Measurements from ENCODE around the gene CSTPP1. TPM values are rescaled to one million over a fixed set of nuclear protein-coding genes. Genes with fewer than 3 reads are reported as not detected.

CSTPP1 gene
- total RNA-seq, 3 donors from 2014 or later: 13.4 to 43.6 (median 30.5) TPM

- no peak for DNase-seq (ENCODE audit: low spot score in 2 of 2)
- H3K27me3 ChIP-seq: no peaks in the 10 kb centered on the region
- no peak for TF ChIP-seq POLR2A (IDR thresholded peaks at IDR 0.05)
- TF ChIP-seq POLR2AphosphoS5 (IDR thresholded peaks at IDR 0.05): no peak
- no peak for TF ChIP-seq CTCF (IDR thresholded peaks at IDR 0.05)
- H3K27ac ChIP-seq: no peak overlapping the region
- H3K9me3 ChIP-seq: no peaks in the 10 kb centered on the region
- H3K4me3 ChIP-seq: no peak overlapping the region
- H3K4me1 ChIP-seq: no peaks in the 10 kb centered on the region
- intact Hi-C loops (cut with DNase I; ENCODE audit: low total_unique reads): loop anchor here (5.0 kb wide), 1 partner anchor 262 kb away; no protein-coding TSS in a partner anchor
- no peaks in the 10 kb centered on the region for H3K36me3 ChIP-seq
Measured at GRCh38 chr11:46890665-46891064, 45.9 kb upstream of the CSTPP1 start.

- no peak overlapping the region for H3K27ac ChIP-seq
- H3K4me3 ChIP-seq: no peak overlapping the region
- TF ChIP-seq POLR2A (IDR thresholded peaks at IDR 0.05) (no peak), POLR2AphosphoS5 (IDR thresholded peaks at IDR 0.05) (no peak), CTCF (IDR thresholded peaks at IDR 0.05) (no peak)
- intact Hi-C loops (cut with DNase I; ENCODE audit: low total_unique reads): loop anchor here (5.0 kb wide), 1 partner anchor 260 kb away; no protein-coding TSS in a partner anchor
- H3K9me3 ChIP-seq: no peaks in the 10 kb centered on the region
- H3K27me3 ChIP-seq: no peaks in the 10 kb centered on the region
- H3K36me3 ChIP-seq: no peaks in the 10 kb centered on the region
- H3K4me1 ChIP-seq: no peaks in the 10 kb centered on the region
- no peak for DNase-seq (ENCODE audit: low spot score in 2 of 2)
Measured at GRCh38 chr11:46892109-46892508, 44.5 kb upstream of the CSTPP1 start.

- no peak overlapping the region for H3K4me3 ChIP-seq
- intact Hi-C loops (cut with DNase I; ENCODE audit: low total_unique reads): loop anchor here (5.0 kb wide), 1 partner anchor 259 kb away; no protein-coding TSS in a partner anchor
- TF ChIP-seq CTCF (IDR thresholded peaks at IDR 0.05) (no peak), POLR2AphosphoS5 (IDR thresholded peaks at IDR 0.05) (no peak), POLR2A (IDR thresholded peaks at IDR 0.05) (no peak)
Measured at GRCh38 chr11:46892838-46893237, 43.7 kb upstream of the CSTPP1 start.

GRCh38 chr11:46894506-46894905, 42.1 kb upstream of the CSTPP1 start:
- Histone ChIP-seq H3K27ac (no peak overlapping the region), H3K27me3 (no peaks in the 10 kb centered on the region), H3K4me3 (no peak overlapping the region), H3K4me1 (no peaks in the 10 kb centered on the region), H3K36me3 (no peaks in the 10 kb centered on the region), H3K9me3 (no peaks in the 10 kb centered on the region)
- intact Hi-C loops (cut with DNase I; ENCODE audit: low total_unique reads): loop anchor here (5.0 kb wide), 1 partner anchor 258 kb away; no protein-coding TSS in a partner anchor
- no peak for DNase-seq (ENCODE audit: low spot score in 2 of 2)
- no peak for TF ChIP-seq CTCF (IDR thresholded peaks at IDR 0.05)

More at GRCh38 chr11:46892838-46893237, 43.7 kb upstream of the CSTPP1 start:
- H3K36me3 ChIP-seq: no peaks in the 10 kb centered on the region
- H3K9me3 ChIP-seq: no peaks in the 10 kb centered on the region
- no peak overlapping the region for H3K27ac ChIP-seq
- no peaks in the 10 kb centered on the region for H3K4me1 ChIP-seq
- no peaks in the 10 kb centered on the region for H3K27me3 ChIP-seq
- no peak for DNase-seq (ENCODE audit: low spot score in 2 of 2)

- no peaks in the 10 kb centered on the region for H3K9me3 ChIP-seq
- no peaks in the 10 kb centered on the region for H3K4me1 ChIP-seq
- DNase-seq (ENCODE audit: low spot score in 2 of 2): no peak
- no peaks in the 10 kb centered on the region for H3K27me3 ChIP-seq
- no peak overlapping the region for H3K4me3 ChIP-seq
- no peak overlapping the region for H3K27ac ChIP-seq
- TF ChIP-seq CTCF (IDR thresholded peaks at IDR 0.05) (no peak), POLR2AphosphoS5 (IDR thresholded peaks at IDR 0.05) (no peak), POLR2A (IDR thresholded peaks at IDR 0.05) (no peak)
- no peaks in the 10 kb centered on the region for H3K36me3 ChIP-seq
- intact Hi-C loops (cut with DNase I; ENCODE audit: low total_unique reads): loop anchor here (5.0 kb wide), 1 partner anchor 257 kb away; no protein-coding TSS in a partner anchor
Measured at GRCh38 chr11:46894961-46895360, 41.6 kb upstream of the CSTPP1 start.
